Measurements from ENCODE around the gene ARID1A. TPM values are rescaled to one million over a fixed set of nuclear protein-coding genes. Genes with fewer than 3 reads are reported as not detected.
"Not testable (repeated sequence)": the region's sequence is repeated elsewhere in the genome, so short reads cannot be mapped to it uniquely, and the experiment has no call there.

The ARID1A gene
- 10 to 100 TPM; 88.9 to 90.0 TPM for total RNA-seq

DNA sequence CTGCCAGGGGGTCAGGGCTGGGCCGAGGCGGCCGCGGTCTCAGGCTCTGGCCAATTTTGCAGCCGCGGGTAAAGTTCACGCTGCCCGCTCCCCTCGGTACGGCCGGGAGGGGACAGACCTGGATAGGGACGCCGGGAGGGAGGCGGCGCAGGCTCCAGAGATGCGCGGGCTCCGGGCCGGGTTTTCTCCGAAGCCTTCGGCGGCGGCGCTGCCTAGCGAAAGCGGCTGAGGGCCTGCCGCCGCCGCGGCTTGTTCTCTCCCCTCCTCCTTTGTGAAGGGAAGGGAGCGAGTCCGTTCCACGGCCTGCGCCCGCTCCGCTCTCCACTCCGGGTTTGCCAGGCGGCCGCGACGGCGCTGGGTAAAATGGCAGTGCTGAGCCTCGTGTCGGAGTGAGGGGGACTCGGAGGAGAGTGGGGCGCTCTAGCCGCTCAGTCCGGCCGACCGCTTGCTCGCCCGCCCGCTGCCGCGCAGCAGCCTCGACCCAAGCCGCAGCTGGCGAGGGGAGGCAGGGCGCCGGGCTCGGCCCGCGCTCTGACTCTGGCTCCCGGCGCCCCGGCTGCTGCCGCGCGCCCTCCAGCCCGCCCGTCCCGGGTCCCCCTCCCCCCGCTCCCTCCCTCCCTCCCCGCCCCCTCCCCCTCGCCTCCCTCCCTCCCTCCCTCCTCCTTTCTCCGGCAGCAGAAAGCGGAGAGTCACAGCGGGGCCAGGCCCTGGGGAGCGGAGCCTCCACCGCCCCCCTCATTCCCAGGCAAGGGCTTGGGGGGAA lies at the start of gene ARID1A:
ARID1A (plus strand) TSS at position 660 of the 763 bp plus-strand sequence. CDS start 389 bp downstream, outside the sequence.
- no peaks in the 10 kb centered on the region for H3K27me3 Mint-ChIP-seq
- no peaks in the 10 kb centered on the region for H3K36me3 Mint-ChIP-seq (ENCODE audit: low read depth)
- H3K4me1 Mint-ChIP-seq: peaks cover 32% of the 10 kb centered on the region
- DNase-seq: peak; percentile 98
- H3K4me3 Mint-ChIP-seq: peak within 1 kb of the TSS; percentile 85
- H3K9me3 Mint-ChIP-seq: no peaks in the 10 kb centered on the region
- H3K27ac Mint-ChIP-seq: peak within 1 kb of the TSS; percentile 94
- ChIA-PET CTCF (interaction anchor here (4.7 to 4.9 kb wide), 2 partner anchors 93 to 94 kb away, joined by 50 to 82 read pairs; partner anchors contain the start of gene PIGV), POLR2A (interaction anchor here (1.0 to 16.4 kb wide), 11 partner anchors 12 to 223 kb away, joined by 3 to 516 read pairs (median 22); partner anchors contain the start of genes HMGN2 and PIGV)

DNA sequence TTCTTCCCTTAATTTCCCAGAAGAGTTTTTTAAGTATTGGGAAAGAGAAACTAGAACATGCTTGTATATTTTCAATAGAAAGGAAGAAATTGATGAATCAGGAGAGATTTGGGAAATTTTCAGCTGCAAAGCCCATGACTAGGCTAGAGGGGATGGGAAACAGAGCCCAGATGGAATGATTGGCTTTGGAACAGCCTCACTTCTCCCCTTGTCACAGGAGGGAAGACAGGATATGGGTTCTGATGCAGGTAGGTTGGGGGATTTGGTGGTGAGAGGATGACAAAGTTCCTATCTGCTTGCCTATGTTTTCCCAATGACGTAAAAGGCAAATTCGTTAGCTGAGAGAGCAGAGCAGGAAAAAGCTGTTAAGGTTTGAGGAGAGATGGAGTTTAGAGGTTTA lies 31.0 kb upstream of the ARID1A start:
- peaks cover 3% of the 10 kb centered on the region for H3K27me3 Mint-ChIP-seq
- H3K4me1 Mint-ChIP-seq: no peaks in the 10 kb centered on the region
- no peak for DNase-seq
- no peaks in the 10 kb centered on the region for H3K9me3 Mint-ChIP-seq
- H3K27ac Mint-ChIP-seq: no peak overlapping the region
- H3K4me3 Mint-ChIP-seq: no peak overlapping the region
- CTCF ChIA-PET: no interaction called here
- H3K36me3 Mint-ChIP-seq (ENCODE audit: low read depth): no peaks in the 10 kb centered on the region
- POLR2A ChIA-PET: interaction anchor here (1.3 kb wide), 1 partner anchor 40 kb away, joined by 4 read pairs; no protein-coding TSS in a partner anchor

DNA sequence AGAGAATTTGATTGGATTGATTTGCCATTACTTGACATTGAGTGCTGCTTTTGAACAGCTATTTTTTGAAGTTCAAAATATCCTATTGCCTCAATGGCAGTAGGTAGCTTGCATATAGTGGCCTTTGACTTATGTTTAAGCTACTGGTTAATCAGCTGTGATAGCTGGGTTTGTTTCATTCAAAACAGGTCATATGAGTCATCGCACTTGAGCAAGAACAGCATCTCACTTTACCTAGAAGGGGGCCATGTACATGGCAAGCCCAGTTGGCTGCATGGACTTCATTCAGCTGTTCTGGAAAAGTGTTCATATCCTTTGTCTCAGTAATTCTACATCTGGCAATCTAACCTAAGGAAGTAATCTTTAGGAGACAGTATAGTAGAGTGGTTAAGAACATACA lies 29.0 kb upstream of the ARID1A start:
- no peaks in the 10 kb centered on the region for H3K4me1 Mint-ChIP-seq
- no peak overlapping the region for H3K4me3 Mint-ChIP-seq
- H3K27ac Mint-ChIP-seq: no peak overlapping the region
- H3K9me3 Mint-ChIP-seq: no peaks in the 10 kb centered on the region
- ChIA-PET POLR2A (interaction anchor here (1.2 to 1.4 kb wide), 2 partner anchors 25 to 32 kb away, joined by 4 read pairs; no protein-coding TSS in a partner anchor), CTCF (interaction anchor here (0.7 to 2.2 kb wide), 3 partner anchors 11 to 141 kb away, joined by 4 to 5 read pairs (median 4); no protein-coding TSS in a partner anchor)
- no peaks in the 10 kb centered on the region for H3K27me3 Mint-ChIP-seq
- no peak for DNase-seq
- H3K36me3 Mint-ChIP-seq (ENCODE audit: low read depth): no peaks in the 10 kb centered on the region

DNA sequence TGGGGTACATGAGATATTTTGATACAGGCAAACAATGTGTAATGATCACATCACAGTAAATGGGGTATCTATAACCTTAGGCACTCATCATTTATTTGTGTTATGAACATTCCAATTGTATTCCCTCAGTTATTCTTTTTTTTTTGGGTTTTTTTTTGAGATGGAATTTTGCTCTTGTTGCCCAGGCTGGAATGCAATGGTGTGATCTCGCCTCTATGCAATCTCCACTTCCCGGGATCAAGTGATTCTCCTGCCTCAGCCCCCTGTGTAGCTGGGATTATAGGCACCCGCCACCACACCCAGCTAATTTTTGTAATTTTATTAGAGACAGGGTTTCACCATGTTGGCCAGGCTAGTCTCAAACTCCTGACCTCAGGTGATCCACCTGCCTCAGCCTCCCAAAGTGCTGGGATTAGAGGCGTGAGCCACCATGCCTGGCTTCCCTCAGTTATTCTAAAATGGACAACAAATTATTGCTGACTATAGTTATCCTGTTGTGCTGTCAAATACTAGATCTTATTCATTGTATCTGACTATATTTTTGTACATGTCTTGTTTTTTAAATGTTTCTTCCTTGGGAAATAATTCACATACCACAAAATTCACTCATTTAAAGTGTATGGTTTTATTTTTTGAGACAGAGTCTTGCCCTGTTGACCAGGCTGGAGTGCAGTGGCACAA lies 27.6 kb upstream of the ARID1A start:
- POLR2A ChIA-PET; H3K36me3 Mint-ChIP-seq (ENCODE audit: low read depth); H3K9me3 Mint-ChIP-seq; H3K4me1 Mint-ChIP-seq; H3K27ac Mint-ChIP-seq; H3K4me3 Mint-ChIP-seq; DNase-seq; H3K27me3 Mint-ChIP-seq: not testable (repeated sequence)
- CTCF ChIA-PET: interaction anchor here (2.2 kb wide), 1 partner anchor 9 kb away, joined by 5 read pairs; no protein-coding TSS in a partner anchor

DNA sequence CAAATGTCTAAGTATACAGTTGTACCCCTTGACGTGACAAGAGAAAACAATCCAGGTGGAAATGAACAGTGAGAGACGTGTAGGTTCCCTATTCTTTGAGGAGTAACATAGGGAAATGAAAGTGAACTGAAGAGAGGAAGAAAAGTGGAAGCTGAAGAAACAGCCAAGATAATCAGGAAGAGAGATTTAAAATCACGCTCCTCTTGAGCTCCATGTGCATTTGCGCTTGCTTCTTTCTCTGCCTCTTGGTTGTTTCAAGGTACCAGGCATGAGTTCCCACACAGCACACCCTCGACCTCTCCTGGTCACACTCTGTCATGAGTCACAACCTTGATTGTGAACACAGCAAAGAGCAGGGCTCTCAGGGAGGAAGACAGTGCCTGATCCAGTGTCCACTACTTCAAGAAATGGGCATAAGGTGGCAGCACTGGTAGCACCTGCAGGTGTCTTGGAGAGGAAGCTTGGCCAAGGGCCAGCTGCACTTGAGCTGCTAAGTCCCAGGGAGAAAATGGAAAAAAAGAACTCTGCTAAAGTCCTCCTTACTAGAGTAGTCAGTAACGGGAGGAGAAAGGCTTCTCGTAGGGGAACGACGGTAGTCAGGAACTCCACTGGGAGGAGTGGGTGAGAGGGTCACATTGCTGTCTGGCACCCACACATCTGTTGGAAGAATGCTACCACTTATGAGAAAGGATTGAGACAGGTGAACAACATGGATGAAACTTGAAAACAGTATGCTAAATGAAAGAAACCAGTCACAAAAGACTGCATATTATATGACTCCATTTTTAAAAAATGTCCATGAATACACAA lies 18.3 kb upstream of the ARID1A start:
- POLR2A ChIA-PET: interaction anchor here (1.6 to 2.6 kb wide), 3 partner anchors 15 to 111 kb away, joined by 7 to 17 read pairs (median 11); partner anchors contain the start of gene PIGV
- no peaks in the 10 kb centered on the region for H3K9me3 Mint-ChIP-seq
- CTCF ChIA-PET: interaction anchor here (0.9 to 3.6 kb wide), 10 partner anchors 10 to 177 kb away, joined by 3 to 23 read pairs (median 6); no protein-coding TSS in a partner anchor
- no peak overlapping the region for H3K4me3 Mint-ChIP-seq
- peak; percentile 56 for DNase-seq
- H3K36me3 Mint-ChIP-seq (ENCODE audit: low read depth): no peaks in the 10 kb centered on the region
- H3K27me3 Mint-ChIP-seq: peaks cover 2% of the 10 kb centered on the region
- H3K4me1 Mint-ChIP-seq: peaks cover 21% of the 10 kb centered on the region
- H3K27ac Mint-ChIP-seq: no peak overlapping the region

DNA sequence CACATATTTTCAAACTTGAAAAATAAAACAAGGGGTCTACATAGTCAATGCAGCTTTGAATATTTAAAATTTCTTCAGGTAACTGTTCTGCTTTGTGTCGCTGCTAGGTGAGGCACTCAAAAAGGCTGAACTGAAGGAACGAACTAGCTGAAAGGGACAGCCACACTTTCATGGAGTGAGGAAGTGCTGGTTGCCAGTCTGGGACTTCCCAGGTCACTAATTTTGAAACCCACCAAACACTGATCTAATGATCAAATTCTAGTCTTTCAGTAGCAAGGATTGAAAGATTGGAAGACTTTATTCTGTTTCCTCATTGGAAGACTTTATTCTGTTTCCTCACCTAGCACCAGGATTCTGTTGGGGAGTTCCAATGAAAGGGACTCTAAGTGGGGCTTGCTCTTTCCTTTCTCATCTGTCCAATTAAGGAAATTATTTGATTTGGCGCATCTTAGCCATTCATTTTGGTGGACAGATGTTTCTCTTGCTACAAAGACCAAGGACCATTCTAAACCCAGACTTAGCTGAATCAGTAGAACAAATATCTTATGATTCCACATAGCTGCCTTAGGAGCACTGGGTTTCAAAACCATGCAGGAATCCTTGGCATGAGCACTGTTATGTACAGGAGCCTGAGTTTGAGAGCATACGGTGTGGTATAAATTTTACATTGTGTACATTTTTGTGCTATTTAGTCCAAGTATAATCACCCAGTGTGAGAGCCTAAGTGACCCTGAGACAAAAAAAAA lies 10.9 kb upstream of the ARID1A start:
- no peak overlapping the region for H3K27ac Mint-ChIP-seq
- ChIA-PET POLR2A (interaction anchor here (1.4 kb wide), 1 partner anchor 7 kb away, joined by 3 read pairs; no protein-coding TSS in a partner anchor), CTCF (no interaction called here)
- H3K4me3 Mint-ChIP-seq: no peak overlapping the region
- H3K4me1 Mint-ChIP-seq: peaks cover 11% of the 10 kb centered on the region
- no peaks in the 10 kb centered on the region for H3K9me3 Mint-ChIP-seq
- DNase-seq: no peak
- H3K27me3 Mint-ChIP-seq: no peaks in the 10 kb centered on the region
- H3K36me3 Mint-ChIP-seq (ENCODE audit: low read depth): no peaks in the 10 kb centered on the region

DNA sequence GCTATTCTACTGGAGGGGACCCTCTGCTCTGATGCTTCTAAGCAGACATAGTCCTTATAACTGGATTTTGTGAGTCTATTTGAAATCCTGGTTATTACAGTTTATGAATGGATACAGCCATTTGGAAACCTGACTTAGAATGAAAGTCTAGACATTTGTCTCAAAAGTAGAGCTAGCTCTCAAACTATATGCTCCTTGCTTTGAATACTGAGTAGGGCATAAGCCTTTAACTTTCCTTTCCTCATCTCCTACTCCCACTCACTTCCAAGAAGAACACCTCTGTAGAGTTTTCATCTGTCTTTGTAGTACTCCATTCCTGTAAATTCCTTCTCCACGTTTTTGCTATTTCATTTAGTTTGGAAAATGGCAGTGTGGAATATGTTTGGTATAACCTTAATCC lies 9.0 kb upstream of the ARID1A start:
- CTCF ChIA-PET: no interaction called here
- no peak overlapping the region for H3K27ac Mint-ChIP-seq
- no peaks in the 10 kb centered on the region for H3K27me3 Mint-ChIP-seq
- POLR2A ChIA-PET: no interaction called here
- H3K4me3 Mint-ChIP-seq: no peak overlapping the region
- H3K4me1 Mint-ChIP-seq: peaks cover 12% of the 10 kb centered on the region
- no peaks in the 10 kb centered on the region for H3K36me3 Mint-ChIP-seq (ENCODE audit: low read depth)
- DNase-seq: no peak
- H3K9me3 Mint-ChIP-seq: no peaks in the 10 kb centered on the region

DNA sequence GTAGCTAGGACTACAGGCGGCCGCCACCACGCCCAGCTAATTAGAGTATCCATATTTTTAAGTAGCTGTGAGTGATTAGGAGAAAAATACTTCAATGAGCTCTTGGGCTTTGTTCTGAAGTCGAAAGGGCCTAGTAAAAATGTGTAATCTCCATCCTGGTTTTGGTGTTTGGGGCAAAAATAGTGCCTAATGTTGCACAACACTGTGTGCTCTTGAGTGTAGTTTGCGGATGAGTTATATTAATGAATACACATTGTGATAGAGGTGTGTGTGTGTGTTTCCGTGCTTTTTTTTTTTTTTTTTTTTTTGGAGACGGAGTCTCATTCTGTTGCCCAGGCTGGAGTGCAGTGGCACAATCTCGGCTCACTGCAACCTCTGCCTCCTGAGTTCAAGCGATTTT lies 6.3 kb upstream of the ARID1A start:
- H3K27ac Mint-ChIP-seq: no peak overlapping the region
- H3K27me3 Mint-ChIP-seq: no peaks in the 10 kb centered on the region
- no peak for DNase-seq
- H3K4me3 Mint-ChIP-seq: no peak overlapping the region
- H3K36me3 Mint-ChIP-seq (ENCODE audit: low read depth): no peaks in the 10 kb centered on the region
- CTCF ChIA-PET: interaction anchor here (1.0 kb wide), 1 partner anchor 90 kb away, joined by 3 read pairs; no protein-coding TSS in a partner anchor
- POLR2A ChIA-PET: interaction anchor here (1.3 to 1.9 kb wide), 2 partner anchors 9 to 12 kb away, joined by 4 to 6 read pairs; no protein-coding TSS in a partner anchor
- peaks cover 28% of the 10 kb centered on the region for H3K4me1 Mint-ChIP-seq
- no peaks in the 10 kb centered on the region for H3K9me3 Mint-ChIP-seq

DNA sequence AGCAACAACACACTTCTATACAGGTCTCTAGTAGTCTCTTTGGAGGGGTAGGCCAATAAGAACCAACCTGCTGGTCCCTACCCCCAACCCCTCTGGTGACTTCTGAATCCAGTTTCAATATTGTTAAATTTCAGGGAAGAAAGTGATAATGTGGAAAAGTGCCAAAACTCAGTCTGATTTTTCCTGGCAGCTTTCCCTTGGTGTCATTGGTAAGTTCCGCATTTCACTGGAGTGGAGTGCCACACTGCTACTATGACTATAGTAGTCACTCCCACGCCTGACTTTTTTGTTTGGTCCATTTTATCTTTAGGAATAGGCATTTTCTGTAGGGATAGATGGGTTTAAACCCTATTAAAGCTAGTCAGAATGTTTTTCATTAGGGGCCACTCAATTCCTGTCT lies 5.7 kb upstream of the ARID1A start:
- H3K27ac Mint-ChIP-seq: no peak overlapping the region
- H3K4me3 Mint-ChIP-seq: no peak overlapping the region
- H3K36me3 Mint-ChIP-seq (ENCODE audit: low read depth): no peaks in the 10 kb centered on the region
- H3K4me1 Mint-ChIP-seq: peaks cover 33% of the 10 kb centered on the region
- DNase-seq: no peak
- CTCF ChIA-PET: interaction anchor here (1.0 kb wide), 1 partner anchor 91 kb away, joined by 3 read pairs; no protein-coding TSS in a partner anchor
- POLR2A ChIA-PET: interaction anchor here (1.9 to 16.4 kb wide), 2 partner anchors 9 to 98 kb away, joined by 6 to 516 read pairs; partner anchors contain the start of gene PIGV
- H3K9me3 Mint-ChIP-seq: no peaks in the 10 kb centered on the region
- H3K27me3 Mint-ChIP-seq: no peaks in the 10 kb centered on the region

DNA sequence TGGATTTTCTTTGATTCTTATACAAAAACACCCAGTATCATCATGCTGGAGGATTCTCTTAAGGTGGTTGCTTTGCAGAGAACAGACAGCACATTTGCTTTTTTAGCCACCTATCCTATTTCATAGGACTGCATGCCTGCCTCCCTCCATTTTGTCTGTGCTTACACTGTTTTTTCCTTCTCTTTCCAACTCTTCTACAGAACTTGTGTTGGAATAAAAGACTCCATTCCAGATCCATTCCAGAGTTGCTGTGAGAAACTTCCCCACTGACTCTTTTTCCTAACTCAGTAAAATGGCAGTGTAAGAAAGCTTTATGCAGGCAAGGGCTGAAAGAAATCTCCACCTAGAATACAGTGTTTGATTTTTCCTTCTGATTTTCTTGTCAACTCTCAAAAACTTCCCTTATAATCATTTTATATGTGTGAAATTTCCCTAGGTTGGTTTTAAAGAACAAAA lies 5.2 kb upstream of the ARID1A start:
- H3K27me3 Mint-ChIP-seq: no peaks in the 10 kb centered on the region
- ChIA-PET CTCF (interaction anchor here (1.6 to 4.9 kb wide), 4 partner anchors 11 to 98 kb away, joined by 5 to 82 read pairs (median 18); partner anchors contain the start of gene PIGV), POLR2A (interaction anchor here (0.6 to 16.4 kb wide), 7 partner anchors 8 to 175 kb away, joined by 3 to 516 read pairs (median 25); partner anchors contain the start of gene PIGV)
- H3K27ac Mint-ChIP-seq: no peak overlapping the region
- peaks cover 33% of the 10 kb centered on the region for H3K4me1 Mint-ChIP-seq
- no peaks in the 10 kb centered on the region for H3K36me3 Mint-ChIP-seq (ENCODE audit: low read depth)
- no peak for DNase-seq
- no peak overlapping the region for H3K4me3 Mint-ChIP-seq
- H3K9me3 Mint-ChIP-seq: no peaks in the 10 kb centered on the region

DNA sequence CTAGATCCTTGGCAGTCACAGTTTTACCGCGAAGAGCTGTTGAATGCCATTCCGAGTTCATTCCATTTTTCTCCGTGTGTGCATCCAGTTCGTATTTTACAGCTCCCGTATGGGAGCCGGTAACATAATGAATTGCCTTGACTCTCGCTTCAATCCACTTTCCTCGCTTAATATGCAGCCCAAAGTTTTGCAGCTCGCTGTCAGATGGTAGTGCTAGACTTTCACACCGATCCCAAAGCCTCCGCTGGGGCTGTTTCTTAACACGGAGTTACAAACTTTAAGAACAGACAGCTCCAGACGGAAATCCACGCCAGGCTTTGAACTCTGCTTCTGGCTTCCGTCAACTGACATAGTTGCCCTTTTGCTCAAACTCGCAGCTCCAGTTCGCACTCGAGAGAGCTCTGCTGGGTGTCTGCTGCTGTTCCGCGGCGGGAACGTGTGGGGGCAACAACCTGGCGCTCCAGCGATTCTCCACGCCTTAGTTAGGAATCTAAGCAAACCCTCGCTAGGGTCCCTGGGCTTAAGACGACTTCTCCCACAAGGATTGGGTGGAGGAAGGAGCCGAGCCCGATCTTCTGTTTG lies 3.5 kb upstream of the ARID1A start:
- POLR2A ChIA-PET: interaction anchor here (0.9 to 16.4 kb wide), 33 partner anchors 8 to 566 kb away, joined by 3 to 516 read pairs (median 5); partner anchors contain the start of genes DHDDS, GPN2, HMGN2 and PIGV
- peak overlapping the region; percentile 94 for H3K27ac Mint-ChIP-seq

More for the DNA sequence above, 3.5 kb upstream of the ARID1A start:
- peaks cover 33% of the 10 kb centered on the region for H3K4me1 Mint-ChIP-seq
- H3K9me3 Mint-ChIP-seq: no peaks in the 10 kb centered on the region
- H3K36me3 Mint-ChIP-seq (ENCODE audit: low read depth): no peaks in the 10 kb centered on the region
- CTCF ChIA-PET: interaction anchor here (0.8 to 4.9 kb wide), 21 partner anchors 9 to 207 kb away, joined by 3 to 82 read pairs (median 4); partner anchors contain the start of genes GPATCH3 and PIGV
- peak overlapping the region; percentile 85 for H3K4me3 Mint-ChIP-seq
- H3K27me3 Mint-ChIP-seq: no peaks in the 10 kb centered on the region
- DNase-seq: peak; percentile 86
